ENCODE measurements around the gene R3HCC1L. TPM values are rescaled to one million over a fixed set of nuclear protein-coding genes. Genes with fewer than 3 reads are reported as not detected.

Gene R3HCC1L
- total and polyA plus RNA-seq, 4 experiments from 2014 or later = 7.0 to 30.4 (median 20.5) TPM

DNA sequence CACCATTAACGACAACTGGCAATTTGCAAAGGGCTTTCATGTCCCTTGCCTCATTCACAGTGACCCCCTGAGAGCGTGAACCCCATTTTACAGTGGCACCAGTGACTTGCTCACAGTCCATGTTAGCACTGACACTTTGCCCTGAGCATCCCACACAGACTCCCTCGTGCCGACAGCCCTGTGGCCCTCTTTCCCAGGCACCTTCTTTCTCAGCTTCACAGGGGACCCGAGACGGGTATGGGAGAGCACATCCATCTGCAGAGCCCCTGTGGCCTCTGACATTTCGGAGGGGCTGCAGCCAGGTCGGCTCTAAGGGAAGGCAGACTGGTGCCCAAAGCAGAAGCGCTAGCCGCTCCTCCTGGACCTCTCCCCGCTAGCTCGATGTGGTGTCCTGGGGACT is 122.7 kb downstream of the R3HCC1L start:
- no peak overlapping the region for H3K27ac Mint-ChIP-seq
- ChIA-PET CTCF (ENCODE audit: partially characterized antibody) (no interaction called here), POLR2A (ENCODE audit: partially characterized antibody) (no interaction called here)
- Histone ChIP-seq H3K27ac (ENCODE audit: low read depth, low read length) (no peak overlapping the region), H3K36me3 (ENCODE audit: insufficient read depth, low read length) (no peaks in the 10 kb centered on the region), H3K9me3 (ENCODE audit: control insufficient read depth in 1 of 2, low read length in 2 of 2) (no peaks in the 10 kb centered on the region), H3K27me3 (ENCODE audit: insufficient read depth, low read length) (no peaks in the 10 kb centered on the region), H3K4me3 (ENCODE audit: low read length in 2 of 2) (no peak overlapping the region), H3K4me1 (ENCODE audit: insufficient read depth, low read length) (no peaks in the 10 kb centered on the region)
- intact Hi-C loops (cut with micrococcal nuclease) = no loop called here
- no peaks in the 10 kb centered on the region for H3K9me3 Mint-ChIP-seq
- H3K27me3 Mint-ChIP-seq = no peaks in the 10 kb centered on the region
- H3K36me3 Mint-ChIP-seq = peaks cover 19 to 20% of the 10 kb centered on the region in 2 donors
- no peaks in the 10 kb centered on the region for H3K4me1 Mint-ChIP-seq
- no peak overlapping the region for H3K4me3 Mint-ChIP-seq
- no peak for DNase-seq

DNA sequence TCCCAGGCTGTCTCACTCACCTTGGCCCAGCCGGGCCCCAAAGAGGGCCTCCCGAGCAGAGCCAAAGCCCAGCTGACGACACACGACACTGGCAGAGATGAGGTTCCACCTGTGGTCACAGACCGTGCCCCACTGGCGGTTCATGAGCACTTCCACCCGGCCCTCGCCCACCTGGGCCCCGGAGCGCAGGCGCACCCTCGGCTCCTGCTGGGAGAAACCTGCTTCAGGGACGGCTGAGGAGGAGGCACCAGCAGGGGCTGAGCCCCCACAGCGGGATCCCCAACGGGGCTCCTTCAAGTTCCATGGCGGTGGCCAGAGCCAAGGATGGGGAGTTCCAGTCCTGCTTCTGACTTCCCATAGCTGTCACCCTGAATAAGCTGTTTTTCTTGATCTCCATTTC is 123.5 kb downstream of the R3HCC1L start:
- Mint-ChIP-seq H3K36me3 (peaks cover 16 to 20% of the 10 kb centered on the region in 2 donors), H3K27me3 (no peaks in the 10 kb centered on the region), H3K4me3 (no peak overlapping the region), H3K4me1 (no peaks in the 10 kb centered on the region), H3K9me3 (no peaks in the 10 kb centered on the region), H3K27ac (no peak overlapping the region)
- H3K9me3 ChIP-seq (ENCODE audit: control insufficient read depth in 1 of 2, low read length in 2 of 2) = no peaks in the 10 kb centered on the region
- no peak overlapping the region for H3K27ac ChIP-seq (ENCODE audit: low read depth, low read length)
- no peaks in the 10 kb centered on the region for H3K27me3 ChIP-seq (ENCODE audit: insufficient read depth, low read length)
- DNase-seq = no peak
- no peak overlapping the region for H3K4me3 ChIP-seq (ENCODE audit: low read length in 2 of 2)
- H3K36me3 ChIP-seq (ENCODE audit: insufficient read depth, low read length) = no peaks in the 10 kb centered on the region
- intact Hi-C loops (cut with micrococcal nuclease) = no loop called here
- CTCF ChIA-PET (ENCODE audit: partially characterized antibody) = interaction anchor here (1.5 kb wide), 1 partner anchor 10 kb away, joined by 3 read pairs; the partner anchor contains the start of gene LOXL4
- H3K4me1 ChIP-seq (ENCODE audit: insufficient read depth, low read length) = no peaks in the 10 kb centered on the region
- POLR2A ChIA-PET (ENCODE audit: partially characterized antibody) = no interaction called here

DNA sequence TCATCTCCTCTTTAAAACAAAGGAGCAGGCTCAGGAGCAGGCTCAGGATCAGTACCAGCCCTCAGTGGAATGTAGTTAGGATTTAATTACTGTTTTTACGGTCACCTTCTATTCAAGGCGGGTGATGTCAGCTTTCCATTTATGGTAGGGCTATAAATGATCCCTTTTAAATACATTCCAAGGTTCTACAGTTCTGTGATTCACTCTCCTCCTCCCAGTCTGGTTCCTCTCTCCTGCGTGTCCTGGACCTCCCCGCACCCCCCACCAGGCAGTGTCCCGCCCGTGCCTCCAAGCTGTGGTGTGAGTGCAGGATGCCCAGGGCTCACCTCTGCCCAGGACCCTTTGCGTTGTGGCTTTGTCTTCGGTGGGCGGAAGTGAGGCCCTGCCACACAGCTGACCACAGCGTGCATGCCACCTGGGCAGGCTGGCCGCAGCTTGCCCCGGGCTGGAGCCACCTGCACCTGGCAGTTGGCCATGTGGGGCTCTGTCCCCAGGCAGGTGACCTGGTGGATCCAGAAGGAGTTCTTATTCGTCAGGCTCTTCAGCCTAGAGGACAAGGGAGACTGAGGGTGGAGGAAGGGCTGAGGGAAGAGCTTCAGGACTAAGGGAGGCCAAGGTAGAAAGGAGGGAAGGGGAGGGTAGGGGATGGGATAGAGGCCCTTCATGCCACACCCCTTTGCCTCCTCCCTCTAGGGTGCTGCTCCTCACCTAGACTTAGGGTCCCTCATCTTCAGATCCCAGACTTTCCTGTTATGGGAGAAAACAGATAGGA is 124.4 kb downstream of the R3HCC1L start:
- ChIA-PET CTCF (ENCODE audit: partially characterized antibody) (interaction anchor here (1.5 kb wide), 1 partner anchor 9 kb away, joined by 3 read pairs; the partner anchor contains the start of gene LOXL4), POLR2A (ENCODE audit: partially characterized antibody) (no interaction called here)
- no peaks in the 10 kb centered on the region for H3K27me3 ChIP-seq (ENCODE audit: insufficient read depth, low read length)
- Mint-ChIP-seq H3K27ac (peak overlapping the region in 1 of 7 donors; percentile 79), H3K27me3 (no peaks in the 10 kb centered on the region), H3K4me3 (no peak overlapping the region), H3K4me1 (no peaks in the 10 kb centered on the region), H3K36me3 (peaks cover 15 to 20% of the 10 kb centered on the region in 2 donors), H3K9me3 (no peaks in the 10 kb centered on the region)
- no peaks in the 10 kb centered on the region for H3K36me3 ChIP-seq (ENCODE audit: insufficient read depth, low read length)
- no peaks in the 10 kb centered on the region for H3K9me3 ChIP-seq (ENCODE audit: control insufficient read depth in 1 of 2, low read length in 2 of 2)
- no peaks in the 10 kb centered on the region for H3K4me1 ChIP-seq (ENCODE audit: insufficient read depth, low read length)
- no peak overlapping the region for H3K4me3 ChIP-seq (ENCODE audit: low read length in 2 of 2)
- H3K27ac ChIP-seq (ENCODE audit: low read depth, low read length) = no peak overlapping the region
- intact Hi-C loops (cut with micrococcal nuclease) = no loop called here
- no peak for DNase-seq

DNA sequence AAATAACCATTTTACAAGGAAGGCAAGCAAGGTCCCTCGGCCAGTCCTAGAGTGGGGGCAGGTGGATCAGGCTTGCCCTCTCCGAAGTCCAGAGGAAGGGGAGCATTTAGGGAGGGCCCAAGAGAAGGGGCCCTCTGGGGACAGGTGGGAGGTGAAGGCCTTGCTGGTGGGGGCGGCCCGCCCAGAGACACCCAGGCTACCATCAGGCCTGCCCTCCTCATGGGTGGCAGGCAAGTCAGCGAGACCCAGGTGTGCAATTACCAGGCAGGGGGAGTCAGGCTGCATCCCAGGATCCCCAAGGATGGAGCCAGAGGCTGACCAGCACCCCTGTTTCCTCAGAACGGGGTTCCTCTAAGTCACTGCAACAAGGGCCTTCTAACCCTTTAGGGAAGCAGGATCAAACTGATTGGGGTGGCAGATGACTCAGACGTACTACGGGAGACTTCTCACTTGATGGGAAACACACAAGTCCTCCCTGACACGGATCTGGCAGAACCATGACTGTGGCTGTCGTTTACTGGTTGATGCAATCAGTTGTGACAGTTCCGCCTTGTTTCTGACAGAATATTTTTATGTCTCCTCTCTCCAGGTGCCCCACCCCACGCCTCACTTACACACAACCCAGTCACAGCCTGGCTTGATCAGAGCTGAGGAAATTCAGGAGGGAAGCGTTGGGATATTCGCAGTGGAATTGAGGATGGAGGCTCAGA is 125.3 kb downstream of the R3HCC1L start:
- Mint-ChIP-seq H3K9me3 (peaks cover 0 to 1% (median 0%) of the 10 kb centered on the region in 8 donors), H3K4me1 (no peaks in the 10 kb centered on the region), H3K36me3 (peaks cover 9 to 20% of the 10 kb centered on the region in 2 donors), H3K4me3 (no peak overlapping the region), H3K27me3 (no peaks in the 10 kb centered on the region), H3K27ac (no peak overlapping the region)
- Histone ChIP-seq H3K27ac (ENCODE audit: low read depth, low read length) (no peak overlapping the region), H3K4me1 (ENCODE audit: insufficient read depth, low read length) (no peaks in the 10 kb centered on the region), H3K27me3 (ENCODE audit: insufficient read depth, low read length) (no peaks in the 10 kb centered on the region), H3K36me3 (ENCODE audit: insufficient read depth, low read length) (no peaks in the 10 kb centered on the region), H3K4me3 (ENCODE audit: low read length in 2 of 2) (no peak overlapping the region), H3K9me3 (ENCODE audit: control insufficient read depth in 1 of 2, low read length in 2 of 2) (no peaks in the 10 kb centered on the region)
- POLR2A ChIA-PET (ENCODE audit: partially characterized antibody) = interaction anchor here (0.5 kb wide), 1 partner anchor 8 kb away, joined by 3 read pairs; no protein-coding TSS in a partner anchor
- CTCF ChIA-PET (ENCODE audit: partially characterized antibody) = interaction anchor here (1.5 kb wide), 1 partner anchor 9 kb away, joined by 3 read pairs; the partner anchor contains the start of gene LOXL4
- DNase-seq = no peak
- intact Hi-C loops (cut with micrococcal nuclease) = no loop called here

DNA sequence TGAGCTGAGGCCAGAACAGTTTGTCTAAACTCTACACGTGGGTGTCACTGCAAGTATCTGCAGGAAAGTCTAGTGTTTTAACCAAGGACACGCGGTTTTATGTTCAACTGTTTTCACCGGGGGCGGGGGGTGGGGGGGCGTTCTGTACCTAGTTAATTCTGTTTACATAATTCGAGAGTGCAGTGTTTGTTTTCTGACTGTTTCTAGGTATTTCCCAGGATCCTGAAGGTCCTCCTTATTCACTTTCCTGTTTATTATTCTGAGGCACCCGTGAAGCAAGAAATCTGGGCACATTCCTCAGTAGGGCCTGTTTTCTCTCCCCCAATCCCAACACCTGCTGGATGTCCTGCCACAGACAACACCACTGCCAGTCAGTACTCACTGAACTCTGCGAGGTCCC is 125.9 kb downstream of the R3HCC1L start:
- POLR2A ChIA-PET (ENCODE audit: partially characterized antibody) = no interaction called here

DNA sequence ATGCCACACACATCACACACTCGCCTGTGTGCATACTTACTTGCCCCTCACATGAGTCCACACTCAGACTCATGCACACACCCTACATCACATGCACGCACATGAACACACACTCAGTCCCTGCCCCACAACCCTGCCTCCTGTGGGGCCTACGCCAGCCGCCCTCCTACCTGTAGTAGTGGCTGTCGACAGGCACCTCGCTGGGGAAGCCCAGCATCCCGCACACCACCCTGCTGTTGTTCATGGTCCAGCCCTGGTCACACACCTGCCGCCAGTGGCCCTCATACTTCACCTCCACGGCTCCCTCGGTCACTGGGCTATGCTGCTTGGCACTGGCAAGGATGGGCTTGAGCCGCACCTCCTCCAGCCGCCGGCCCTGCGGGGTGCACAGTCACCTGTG is 126.3 kb downstream of the R3HCC1L start:
- CTCF ChIA-PET (ENCODE audit: partially characterized antibody) = interaction anchor here (1.2 kb wide), 1 partner anchor 24 kb away, joined by 3 read pairs; no protein-coding TSS in a partner anchor
- Mint-ChIP-seq H3K27ac (peak overlapping the region in 1 of 7 donors; percentile 42), H3K9me3 (peaks cover 0 to 1% (median 0%) of the 10 kb centered on the region in 8 donors), H3K4me1 (no peaks in the 10 kb centered on the region), H3K27me3 (peaks cover 0 to 3% of the 10 kb centered on the region in 2 donors), H3K4me3 (no peak overlapping the region), H3K36me3 (peaks cover 6 to 18% of the 10 kb centered on the region in 2 donors)
- Histone ChIP-seq H3K9me3 (ENCODE audit: control insufficient read depth in 1 of 2, low read length in 2 of 2) (no peaks in the 10 kb centered on the region), H3K4me3 (ENCODE audit: low read length in 2 of 2) (no peak overlapping the region), H3K27ac (ENCODE audit: low read depth, low read length) (no peak overlapping the region), H3K27me3 (ENCODE audit: insufficient read depth, low read length) (no peaks in the 10 kb centered on the region), H3K36me3 (ENCODE audit: insufficient read depth, low read length) (no peaks in the 10 kb centered on the region), H3K4me1 (ENCODE audit: insufficient read depth, low read length) (no peaks in the 10 kb centered on the region)
- DNase-seq = no peak
- intact Hi-C loops (cut with micrococcal nuclease) = no loop called here
- POLR2A ChIA-PET (ENCODE audit: partially characterized antibody) = no interaction called here

More for the DNA sequence above, 125.9 kb downstream of the R3HCC1L start:
- Mint-ChIP-seq H3K4me1 (no peaks in the 10 kb centered on the region), H3K27me3 (peaks cover 0 to 2% of the 10 kb centered on the region in 2 donors), H3K36me3 (peaks cover 6 to 20% of the 10 kb centered on the region in 2 donors), H3K27ac (no peak overlapping the region), H3K4me3 (no peak overlapping the region), H3K9me3 (peaks cover 0 to 1% (median 0%) of the 10 kb centered on the region in 8 donors)
- H3K36me3 ChIP-seq (ENCODE audit: insufficient read depth, low read length) = no peaks in the 10 kb centered on the region
- CTCF ChIA-PET (ENCODE audit: partially characterized antibody) = interaction anchor here (1.2 kb wide), 1 partner anchor 25 kb away, joined by 3 read pairs; no protein-coding TSS in a partner anchor
- H3K27ac ChIP-seq (ENCODE audit: low read depth, low read length) = no peak overlapping the region
- H3K4me1 ChIP-seq (ENCODE audit: insufficient read depth, low read length) = no peaks in the 10 kb centered on the region
- no peaks in the 10 kb centered on the region for H3K27me3 ChIP-seq (ENCODE audit: insufficient read depth, low read length)
- no peak for DNase-seq
- H3K4me3 ChIP-seq (ENCODE audit: low read length in 2 of 2) = no peak overlapping the region
- H3K9me3 ChIP-seq (ENCODE audit: control insufficient read depth in 1 of 2, low read length in 2 of 2) = no peaks in the 10 kb centered on the region
- intact Hi-C loops (cut with micrococcal nuclease) = no loop called here

Data from CD4-positive, alpha-beta memory T cell (primary cell).